KMS-11 (cell line): Measurements from ENCODE around the gene ATE1.

ENCODE experiments used
- H2AFZ ChIP-seq: fragments of 200-600 bp; sonication (generic); 2 replicates; pipeline ENCODE4 v1.6.1; 2016; ENCODE audit warnings: antibody characterized with exemption, mixed run types, low read depth
- H3K27ac ChIP-seq: fragments of 200-600 bp; sonication (generic); 2 replicates; pipeline ENCODE4 v1.6.1; 2016; ENCODE audit warnings: mild to moderate bottlenecking, mixed run types
- H3K27me3 ChIP-seq: fragments of 200-600 bp; sonication (generic); 2 replicates; pipeline ENCODE4 v1.6.1; 2017; ENCODE audit warnings: mild to moderate bottlenecking, low read depth, mixed run types, moderate library complexity; ENCODE audit not compliant: insufficient read depth
- H3K36me3 ChIP-seq: fragments of 200-600 bp; sonication (generic); 2 replicates; pipeline ENCODE4 v1.6.1; 2017; ENCODE audit warnings: mild to moderate bottlenecking, mixed run types; ENCODE audit not compliant: insufficient read depth
- H3K4me1 ChIP-seq: fragments of 200-600 bp; sonication (generic); 2 replicates; pipeline ENCODE4 v1.6.1; 2016; ENCODE audit warnings: mild to moderate bottlenecking, low read depth, mixed run types; ENCODE audit not compliant: poor library complexity, severe bottlenecking
- H3K4me2 ChIP-seq: fragments of 200-600 bp; sonication (generic); 2 replicates; pipeline ENCODE4 v1.7.0; 2016; ENCODE audit warnings: mild to moderate bottlenecking, mixed run types
- H3K4me3 ChIP-seq: fragments of 200-600 bp; sonication (generic); IDR thresholded peaks from 2 replicates; pipeline ENCODE4 v1.6.1; 2017; ENCODE audit warnings: low read depth, low read length, mixed read lengths; ENCODE audit not compliant: insufficient read depth
- H3K79me2 ChIP-seq: fragments of 200-600 bp; sonication (generic); 2 replicates; pipeline ENCODE4 v1.6.1; 2016; ENCODE audit warnings: low read depth, mixed run types; ENCODE audit not compliant: insufficient read depth
- H3K9ac ChIP-seq: fragments of 200-600 bp; sonication (generic); 2 replicates; pipeline ENCODE4 v1.6.1; 2016; ENCODE audit warnings: mild to moderate bottlenecking, mixed run types
- H4K20me1 ChIP-seq: fragments of 200-600 bp; sonication (generic); 2 replicates; pipeline ENCODE4 v1.6.1; 2016; ENCODE audit warnings: mild to moderate bottlenecking, mixed run types; ENCODE audit not compliant: insufficient read depth
- TF ChIP-seq, protein P1 (sequence below): fragments of 200-600 bp; sonication (generic); conservative IDR thresholded peaks from 2 replicates; pipeline ENCODE4 v1.6.1; 2017; ENCODE audit warnings: low read depth, mild to moderate bottlenecking, antibody characterized with exemption, low read length, moderate library complexity, mixed read lengths

Gene ATE1

DNA sequence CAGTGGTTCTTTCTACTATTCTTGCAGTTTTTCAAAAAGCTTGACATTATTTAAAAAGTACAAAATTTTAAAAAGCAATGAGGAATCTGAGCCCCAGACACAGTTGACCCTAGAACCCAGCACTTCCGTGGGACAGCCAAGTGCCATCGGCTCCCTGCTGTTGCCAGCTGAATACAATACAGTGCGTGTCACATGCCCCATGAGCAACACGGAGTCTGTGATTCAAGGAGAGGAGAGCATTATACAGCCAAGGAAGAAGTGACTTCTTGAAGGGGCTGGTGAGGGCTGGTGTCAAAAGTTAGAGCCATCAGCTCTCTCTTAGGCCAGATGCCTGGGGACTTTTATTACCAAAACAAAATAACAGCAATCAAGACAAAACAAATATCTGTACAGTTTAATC is 206.6 kb downstream of the ATE1 start:
- H3K79me2 ChIP-seq = no peaks in the 10 kb centered on the region

GRCh38 chr10:121715969-121716368 is 211.9 kb downstream of the ATE1 start:
- Histone ChIP-seq H3K4me3 (no peak overlapping the region), H3K4me2 (no peak overlapping the region), H3K4me1 (no peaks in the 10 kb centered on the region), H3K27ac (no peak overlapping the region), H3K79me2 (no peaks in the 10 kb centered on the region), H3K27me3 (no peaks in the 10 kb centered on the region), H4K20me1 (no peaks in the 10 kb centered on the region), H3K36me3 (no peaks in the 10 kb centered on the region), H3K9ac (no peak overlapping the region), H2AFZ (no peak overlapping the region)
- TF ChIP-seq, protein P1, sequence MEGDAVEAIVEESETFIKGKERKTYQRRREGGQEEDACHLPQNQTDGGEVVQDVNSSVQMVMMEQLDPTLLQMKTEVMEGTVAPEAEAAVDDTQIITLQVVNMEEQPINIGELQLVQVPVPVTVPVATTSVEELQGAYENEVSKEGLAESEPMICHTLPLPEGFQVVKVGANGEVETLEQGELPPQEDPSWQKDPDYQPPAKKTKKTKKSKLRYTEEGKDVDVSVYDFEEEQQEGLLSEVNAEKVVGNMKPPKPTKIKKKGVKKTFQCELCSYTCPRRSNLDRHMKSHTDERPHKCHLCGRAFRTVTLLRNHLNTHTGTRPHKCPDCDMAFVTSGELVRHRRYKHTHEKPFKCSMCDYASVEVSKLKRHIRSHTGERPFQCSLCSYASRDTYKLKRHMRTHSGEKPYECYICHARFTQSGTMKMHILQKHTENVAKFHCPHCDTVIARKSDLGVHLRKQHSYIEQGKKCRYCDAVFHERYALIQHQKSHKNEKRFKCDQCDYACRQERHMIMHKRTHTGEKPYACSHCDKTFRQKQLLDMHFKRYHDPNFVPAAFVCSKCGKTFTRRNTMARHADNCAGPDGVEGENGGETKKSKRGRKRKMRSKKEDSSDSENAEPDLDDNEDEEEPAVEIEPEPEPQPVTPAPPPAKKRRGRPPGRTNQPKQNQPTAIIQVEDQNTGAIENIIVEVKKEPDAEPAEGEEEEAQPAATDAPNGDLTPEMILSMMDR = no peak

More for the DNA sequence above, 206.6 kb downstream of the ATE1 start:
- Histone ChIP-seq H3K27me3 (no peaks in the 10 kb centered on the region), H2AFZ (no peak overlapping the region), H3K4me2 (no peak overlapping the region), H3K9ac (no peak overlapping the region), H3K4me1 (no peaks in the 10 kb centered on the region), H3K27ac (no peak overlapping the region), H4K20me1 (no peaks in the 10 kb centered on the region), H3K36me3 (no peaks in the 10 kb centered on the region), H3K4me3 (no peak overlapping the region)
- TF ChIP-seq, protein P1 = no peak

DNA sequence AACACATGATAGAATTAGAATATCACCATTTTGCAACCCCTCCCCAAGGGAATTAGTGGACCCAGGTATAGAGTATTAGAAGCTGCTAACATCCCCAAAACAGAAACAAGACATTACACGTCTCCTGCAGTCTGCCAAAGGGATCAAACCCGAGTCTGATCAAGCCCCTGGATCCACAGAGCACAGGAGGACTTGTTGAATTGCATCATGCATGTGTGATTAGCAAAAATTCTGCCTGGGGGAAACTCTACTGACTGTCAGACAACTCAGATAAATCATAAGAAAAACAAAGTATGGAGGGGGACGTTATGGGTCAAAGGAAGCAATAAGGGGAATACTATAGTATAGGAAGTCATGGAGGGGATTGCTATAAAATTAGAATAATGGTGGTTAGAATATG is 212.8 kb downstream of the ATE1 start:
- Histone ChIP-seq H2AFZ (no peak overlapping the region), H3K27me3 (no peaks in the 10 kb centered on the region), H3K36me3 (no peaks in the 10 kb centered on the region), H3K9ac (no peak overlapping the region), H3K27ac (no peak overlapping the region), H3K4me1 (no peaks in the 10 kb centered on the region), H3K79me2 (no peaks in the 10 kb centered on the region), H3K4me2 (no peak overlapping the region), H4K20me1 (no peaks in the 10 kb centered on the region), H3K4me3 (no peak overlapping the region)
- TF ChIP-seq, protein P1 = no peak

DNA sequence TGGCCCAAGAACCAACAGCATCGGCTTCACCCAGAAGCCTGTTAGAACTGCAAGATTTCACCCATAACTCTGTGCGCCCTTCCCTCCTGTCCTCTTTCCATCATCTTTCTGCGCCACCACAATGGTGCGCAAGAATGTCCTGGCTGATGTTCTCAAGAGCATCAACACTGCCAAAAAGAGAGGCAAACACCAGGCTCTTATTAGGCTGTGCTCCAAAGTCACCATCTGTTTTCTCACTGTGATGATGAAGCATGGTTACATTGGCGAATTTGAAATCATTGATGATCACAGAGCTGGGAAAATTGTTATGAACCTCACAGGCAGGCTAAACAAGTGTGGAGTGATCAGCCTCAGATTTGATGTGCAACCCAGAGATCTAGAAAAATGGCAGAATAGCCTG is 214.3 kb downstream of the ATE1 start:
- Histone ChIP-seq H3K4me2 (no peak overlapping the region), H3K27me3 (no peaks in the 10 kb centered on the region), H2AFZ (no peak overlapping the region), H4K20me1 (no peaks in the 10 kb centered on the region), H3K79me2 (no peaks in the 10 kb centered on the region), H3K36me3 (no peaks in the 10 kb centered on the region), H3K4me1 (no peaks in the 10 kb centered on the region), H3K27ac (no peak overlapping the region), H3K9ac (no peak overlapping the region), H3K4me3 (no peak overlapping the region)
- TF ChIP-seq, protein P1 = no peak
